ENCODE measurements around the gene LRRK1. TPM values are rescaled to one million over a fixed set of nuclear protein-coding genes. Genes with fewer than 3 reads are reported as not detected.

LRRK1 gene, protein sequence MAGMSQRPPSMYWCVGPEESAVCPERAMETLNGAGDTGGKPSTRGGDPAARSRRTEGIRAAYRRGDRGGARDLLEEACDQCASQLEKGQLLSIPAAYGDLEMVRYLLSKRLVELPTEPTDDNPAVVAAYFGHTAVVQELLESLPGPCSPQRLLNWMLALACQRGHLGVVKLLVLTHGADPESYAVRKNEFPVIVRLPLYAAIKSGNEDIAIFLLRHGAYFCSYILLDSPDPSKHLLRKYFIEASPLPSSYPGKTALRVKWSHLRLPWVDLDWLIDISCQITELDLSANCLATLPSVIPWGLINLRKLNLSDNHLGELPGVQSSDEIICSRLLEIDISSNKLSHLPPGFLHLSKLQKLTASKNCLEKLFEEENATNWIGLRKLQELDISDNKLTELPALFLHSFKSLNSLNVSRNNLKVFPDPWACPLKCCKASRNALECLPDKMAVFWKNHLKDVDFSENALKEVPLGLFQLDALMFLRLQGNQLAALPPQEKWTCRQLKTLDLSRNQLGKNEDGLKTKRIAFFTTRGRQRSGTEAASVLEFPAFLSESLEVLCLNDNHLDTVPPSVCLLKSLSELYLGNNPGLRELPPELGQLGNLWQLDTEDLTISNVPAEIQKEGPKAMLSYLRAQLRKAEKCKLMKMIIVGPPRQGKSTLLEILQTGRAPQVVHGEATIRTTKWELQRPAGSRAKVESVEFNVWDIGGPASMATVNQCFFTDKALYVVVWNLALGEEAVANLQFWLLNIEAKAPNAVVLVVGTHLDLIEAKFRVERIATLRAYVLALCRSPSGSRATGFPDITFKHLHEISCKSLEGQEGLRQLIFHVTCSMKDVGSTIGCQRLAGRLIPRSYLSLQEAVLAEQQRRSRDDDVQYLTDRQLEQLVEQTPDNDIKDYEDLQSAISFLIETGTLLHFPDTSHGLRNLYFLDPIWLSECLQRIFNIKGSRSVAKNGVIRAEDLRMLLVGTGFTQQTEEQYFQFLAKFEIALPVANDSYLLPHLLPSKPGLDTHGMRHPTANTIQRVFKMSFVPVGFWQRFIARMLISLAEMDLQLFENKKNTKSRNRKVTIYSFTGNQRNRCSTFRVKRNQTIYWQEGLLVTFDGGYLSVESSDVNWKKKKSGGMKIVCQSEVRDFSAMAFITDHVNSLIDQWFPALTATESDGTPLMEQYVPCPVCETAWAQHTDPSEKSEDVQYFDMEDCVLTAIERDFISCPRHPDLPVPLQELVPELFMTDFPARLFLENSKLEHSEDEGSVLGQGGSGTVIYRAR (N-terminal part only)
- under 1 TPM; 0.40 to 0.45 TPM for total RNA-seq

DNA sequence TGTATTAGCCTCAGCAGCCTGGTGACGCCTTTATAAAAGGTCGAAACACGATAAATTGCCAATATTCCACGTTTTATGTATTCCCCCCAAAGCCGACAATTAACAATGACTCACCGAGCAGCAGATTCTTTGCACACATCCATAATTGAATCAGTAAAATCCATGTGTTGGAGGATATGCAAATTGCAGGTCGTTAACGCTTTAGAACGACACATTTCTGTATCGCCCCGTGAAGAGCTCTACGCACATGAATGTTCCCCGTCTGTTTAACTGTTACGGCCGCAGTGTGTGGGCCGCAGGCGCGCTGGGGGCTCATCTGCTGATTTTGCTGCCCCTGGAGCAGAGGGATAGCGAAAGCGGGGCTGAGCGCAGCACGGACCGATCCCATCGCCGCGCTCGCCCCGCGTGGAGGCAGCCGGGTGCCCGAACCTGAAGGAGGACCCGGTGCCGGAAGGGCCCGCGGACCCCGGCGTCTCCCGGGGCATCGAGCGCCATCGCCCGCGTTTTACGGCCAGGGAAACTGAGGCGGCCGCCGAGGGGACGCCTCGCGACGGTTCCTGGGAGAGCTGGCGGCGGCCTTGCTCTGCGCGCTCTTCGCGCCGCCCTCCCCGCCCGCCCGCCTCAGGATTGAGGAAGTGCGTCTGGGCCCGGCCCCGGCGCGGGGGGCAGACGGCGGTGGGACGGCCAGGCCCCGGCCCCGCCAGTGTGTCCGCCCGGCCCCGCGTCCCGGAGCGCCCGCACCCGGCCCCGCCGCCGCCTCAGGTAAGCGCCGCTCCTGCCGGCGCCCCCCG, at the start of gene LRRK1:
TSS of gene LRRK1 (plus strand) at position 668 of the 791 bp plus-strand sequence. CDS start 5,276 bp downstream, outside the sequence.
- peaks cover 67% of the 10 kb centered on the region for H3K27me3 Mint-ChIP-seq
- peak within 1 kb of the TSS; percentile 58 for H3K4me3 Mint-ChIP-seq
- ChIA-PET CTCF (interaction anchor here (0.9 to 3.0 kb wide), 11 partner anchors 10 to 370 kb away, joined by 3 to 39 read pairs (median 5); no protein-coding TSS in a partner anchor), POLR2A (no interaction called here)
- H3K4me1 Mint-ChIP-seq = peaks cover 18% of the 10 kb centered on the region
- H3K27ac Mint-ChIP-seq = no peak within 1 kb of the TSS
- H3K9me3 Mint-ChIP-seq = no peaks in the 10 kb centered on the region
- DNase-seq = no peak
- no peaks in the 10 kb centered on the region for H3K36me3 Mint-ChIP-seq (ENCODE audit: low read depth)

DNA sequence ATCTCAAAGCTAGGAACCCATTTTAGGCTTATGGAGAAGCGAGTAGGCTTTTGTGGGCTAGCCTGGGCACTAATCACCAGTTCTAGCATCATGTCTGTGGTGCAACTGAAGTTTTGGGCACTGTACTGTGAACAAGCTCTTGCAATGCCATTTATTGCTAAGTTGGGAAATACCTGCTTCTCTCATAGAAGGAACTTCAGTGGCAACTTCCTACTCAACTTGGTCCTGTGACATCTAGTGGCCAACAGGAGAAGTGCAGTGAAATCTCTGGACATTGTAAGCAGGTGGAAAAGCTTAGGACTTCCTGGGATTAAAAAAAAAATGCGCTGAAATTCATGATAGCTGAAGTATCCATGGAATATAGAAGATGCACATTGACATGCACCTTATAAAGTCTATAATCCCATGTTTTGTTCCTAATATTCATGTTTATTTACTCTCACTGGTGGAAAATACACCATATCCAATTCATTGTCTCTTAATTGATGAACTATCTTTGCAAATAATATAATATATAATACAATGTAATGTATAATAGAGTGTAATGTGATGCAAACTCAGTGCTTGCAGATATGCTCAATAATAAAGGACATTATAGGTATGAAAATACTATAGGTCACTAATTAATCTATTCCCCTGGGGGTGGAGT, 46.0 kb upstream of the LRRK1 start:
- no peak overlapping the region for H3K4me3 Mint-ChIP-seq
- ChIA-PET POLR2A (no interaction called here), CTCF (interaction anchor here (1.1 to 2.0 kb wide), 2 partner anchors 248 to 523 kb away, joined by 3 to 8 read pairs; no protein-coding TSS in a partner anchor)
- no peaks in the 10 kb centered on the region for H3K36me3 Mint-ChIP-seq (ENCODE audit: low read depth)
- H3K27me3 Mint-ChIP-seq = peaks cover 41% of the 10 kb centered on the region
- no peak overlapping the region for H3K27ac Mint-ChIP-seq
- no peaks in the 10 kb centered on the region for H3K4me1 Mint-ChIP-seq
- DNase-seq = peak; percentile 61
- H3K9me3 Mint-ChIP-seq = peaks cover 9% of the 10 kb centered on the region

DNA sequence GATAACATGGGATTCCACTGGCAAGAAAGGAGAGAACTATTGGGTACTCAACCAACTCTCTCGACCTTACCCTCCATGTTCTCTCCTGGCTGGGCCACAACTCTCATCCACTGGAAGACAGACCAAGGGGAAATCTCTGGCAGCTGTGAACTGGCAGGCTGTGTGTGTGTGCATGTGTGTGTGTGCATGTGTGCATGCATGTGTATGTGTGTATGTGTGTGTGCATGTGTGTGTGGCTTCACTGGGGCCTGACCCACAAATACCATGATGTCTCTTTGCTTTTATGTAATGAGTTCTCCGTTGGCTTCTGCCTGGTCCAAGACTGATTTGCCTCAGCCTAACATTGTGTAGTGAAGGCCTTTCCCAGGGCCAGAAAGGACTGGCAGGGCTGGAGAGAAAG, 43.7 kb upstream of the LRRK1 start:
- H3K36me3 Mint-ChIP-seq (ENCODE audit: low read depth) = no peaks in the 10 kb centered on the region
- ChIA-PET POLR2A (no interaction called here), CTCF (interaction anchor here (0.6 to 1.2 kb wide), 2 partner anchors 10 to 637 kb away, joined by 3 read pairs; no protein-coding TSS in a partner anchor)
- H3K27ac Mint-ChIP-seq = no peak overlapping the region
- no peaks in the 10 kb centered on the region for H3K9me3 Mint-ChIP-seq
- DNase-seq = no peak
- H3K4me3 Mint-ChIP-seq = no peak overlapping the region
- peaks cover 5% of the 10 kb centered on the region for H3K4me1 Mint-ChIP-seq
- peaks cover 52% of the 10 kb centered on the region for H3K27me3 Mint-ChIP-seq

DNA sequence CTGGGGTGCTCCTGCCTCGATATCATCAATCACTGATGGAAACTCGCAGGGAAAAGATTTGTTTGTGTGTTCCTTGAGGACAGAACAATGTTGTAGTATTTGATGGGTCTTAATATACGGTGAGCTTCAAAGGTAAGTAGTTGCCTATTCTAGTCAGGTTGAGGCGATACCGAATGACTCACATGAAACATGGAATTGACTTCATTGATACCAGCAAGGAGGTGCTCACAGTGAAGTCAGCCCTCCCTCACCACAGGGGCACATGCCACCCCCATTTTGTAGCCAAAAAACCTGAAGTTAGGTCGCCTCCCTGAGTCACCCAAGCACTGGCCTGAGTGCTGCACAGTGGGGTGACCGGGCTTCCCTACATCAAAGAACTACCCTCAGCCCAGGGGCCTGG, 43.2 kb upstream of the LRRK1 start:
- Mint-ChIP-seq H3K4me1 (peaks cover 7% of the 10 kb centered on the region), H3K36me3 (ENCODE audit: low read depth) (no peaks in the 10 kb centered on the region), H3K27me3 (peaks cover 56% of the 10 kb centered on the region), H3K27ac (no peak overlapping the region), H3K4me3 (no peak overlapping the region), H3K9me3 (no peaks in the 10 kb centered on the region)
- POLR2A ChIA-PET = no interaction called here
- DNase-seq = no peak
- CTCF ChIA-PET = interaction anchor here (0.6 to 1.2 kb wide), 2 partner anchors 10 to 637 kb away, joined by 3 read pairs; no protein-coding TSS in a partner anchor

DNA sequence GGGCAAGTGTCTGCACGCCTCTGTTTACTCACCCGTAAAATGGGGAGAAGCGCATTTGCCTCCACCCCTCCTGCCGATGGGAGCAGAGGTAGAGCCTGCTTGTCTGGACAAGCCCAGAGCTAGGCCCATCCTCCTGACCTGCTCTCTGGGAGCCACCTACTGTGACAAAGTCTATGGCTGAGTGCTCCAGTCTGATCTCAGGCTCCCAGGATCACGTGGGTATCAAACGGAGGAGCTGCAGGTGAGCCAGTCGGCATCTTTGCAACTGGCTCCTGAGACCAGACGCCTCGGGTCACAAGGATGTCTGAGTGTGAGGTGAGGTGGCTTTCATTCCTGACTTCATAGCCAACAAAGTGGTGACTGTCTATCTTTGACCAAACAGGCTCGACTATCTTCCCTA, 41.6 kb upstream of the LRRK1 start:
- DNase-seq = no peak
- CTCF ChIA-PET = interaction anchor here (1.2 to 1.6 kb wide), 2 partner anchors 10 to 12 kb away, joined by 3 to 7 read pairs; no protein-coding TSS in a partner anchor
- Mint-ChIP-seq H3K27me3 (peaks cover 67% of the 10 kb centered on the region), H3K4me3 (no peak overlapping the region), H3K9me3 (no peaks in the 10 kb centered on the region), H3K4me1 (peaks cover 7% of the 10 kb centered on the region), H3K27ac (no peak overlapping the region), H3K36me3 (ENCODE audit: low read depth) (no peaks in the 10 kb centered on the region)
- POLR2A ChIA-PET = no interaction called here

DNA sequence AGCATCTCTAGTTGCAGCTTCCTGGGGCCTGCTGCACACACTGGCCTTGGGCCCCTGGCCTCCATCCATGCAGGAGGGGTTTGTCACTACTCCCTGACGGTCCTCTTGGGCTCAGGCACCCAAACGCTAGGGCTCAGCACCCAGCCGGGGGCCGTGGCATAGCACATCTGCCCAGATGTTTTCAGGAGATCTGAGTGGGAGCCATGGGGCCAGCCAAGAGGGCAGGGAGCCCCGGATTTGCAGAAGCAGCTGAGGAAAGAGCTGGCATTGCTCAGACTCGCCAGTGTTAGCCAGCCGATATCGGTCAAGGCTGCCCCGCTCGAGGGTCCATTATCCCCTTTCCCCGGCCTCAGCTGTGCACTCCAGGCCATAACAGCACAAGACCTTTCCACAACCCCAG, 41.0 kb upstream of the LRRK1 start:
- POLR2A ChIA-PET = no interaction called here
- no peak overlapping the region for H3K27ac Mint-ChIP-seq
- no peak overlapping the region for H3K4me3 Mint-ChIP-seq
- H3K27me3 Mint-ChIP-seq = peaks cover 73% of the 10 kb centered on the region
- H3K4me1 Mint-ChIP-seq = peaks cover 7% of the 10 kb centered on the region
- CTCF ChIA-PET = interaction anchor here (1.2 to 1.6 kb wide), 2 partner anchors 10 to 11 kb away, joined by 3 to 7 read pairs; no protein-coding TSS in a partner anchor
- DNase-seq = no peak
- H3K9me3 Mint-ChIP-seq = no peaks in the 10 kb centered on the region
- H3K36me3 Mint-ChIP-seq (ENCODE audit: low read depth) = no peaks in the 10 kb centered on the region

DNA sequence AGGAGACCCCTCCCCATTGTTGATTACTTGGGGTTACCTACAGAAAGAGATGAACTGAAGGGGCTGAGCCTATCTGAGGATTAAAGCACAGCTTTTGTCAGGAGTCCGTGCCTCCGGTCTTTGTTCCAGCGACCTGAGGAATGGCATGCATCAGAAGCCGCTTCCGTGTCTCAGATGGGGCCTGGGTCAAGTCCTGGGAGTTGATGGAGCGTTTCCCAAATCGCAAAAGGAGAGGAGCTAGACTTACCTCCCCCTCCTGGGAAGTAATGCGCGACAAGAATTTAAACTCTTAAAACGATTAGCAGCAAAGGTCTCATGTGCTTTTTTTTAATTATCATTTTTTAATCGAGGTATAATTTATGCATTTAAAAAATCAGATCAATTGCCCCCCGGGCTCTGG, 40.5 kb upstream of the LRRK1 start:
- DNase-seq = no peak
- Mint-ChIP-seq H3K27me3 (peaks cover 78% of the 10 kb centered on the region), H3K4me1 (peaks cover 7% of the 10 kb centered on the region), H3K9me3 (no peaks in the 10 kb centered on the region), H3K27ac (no peak overlapping the region), H3K36me3 (ENCODE audit: low read depth) (no peaks in the 10 kb centered on the region), H3K4me3 (peak overlapping the region; percentile 51)
- ChIA-PET CTCF (interaction anchor here (1.2 to 1.6 kb wide), 2 partner anchors 11 kb away, joined by 3 to 7 read pairs; no protein-coding TSS in a partner anchor), POLR2A (no interaction called here)

DNA sequence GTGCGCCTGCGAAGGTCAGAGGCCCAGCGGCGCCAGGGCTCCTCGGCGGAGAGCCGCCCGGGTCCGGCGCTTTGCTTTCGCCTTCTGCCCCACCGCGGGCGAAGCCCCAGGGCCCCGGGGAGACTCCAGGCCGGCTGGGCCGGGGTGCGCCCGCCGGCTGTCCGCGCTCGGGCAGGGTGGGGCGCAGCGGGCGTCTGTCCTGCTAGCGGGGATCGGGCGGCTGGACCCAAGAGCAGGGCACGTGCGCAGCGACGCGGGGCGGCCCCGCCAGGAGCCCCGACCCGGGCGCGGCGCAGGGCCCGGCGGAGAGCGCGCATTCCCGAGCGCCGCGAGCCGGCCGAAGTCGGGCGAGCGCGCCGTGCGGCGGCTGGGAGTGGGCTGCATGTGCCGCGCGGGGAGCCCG, 40.1 kb upstream of the LRRK1 start:
- H3K9me3 Mint-ChIP-seq = no peaks in the 10 kb centered on the region
- CTCF ChIA-PET = interaction anchor here (1.6 kb wide), 1 partner anchor 11 kb away, joined by 7 read pairs; no protein-coding TSS in a partner anchor
- H3K36me3 Mint-ChIP-seq (ENCODE audit: low read depth) = no peaks in the 10 kb centered on the region
- POLR2A ChIA-PET = no interaction called here
- DNase-seq = no peak
- no peak overlapping the region for H3K27ac Mint-ChIP-seq
- peaks cover 7% of the 10 kb centered on the region for H3K4me1 Mint-ChIP-seq
- H3K4me3 Mint-ChIP-seq = no peak overlapping the region
- H3K27me3 Mint-ChIP-seq = peaks cover 82% of the 10 kb centered on the region

DNA sequence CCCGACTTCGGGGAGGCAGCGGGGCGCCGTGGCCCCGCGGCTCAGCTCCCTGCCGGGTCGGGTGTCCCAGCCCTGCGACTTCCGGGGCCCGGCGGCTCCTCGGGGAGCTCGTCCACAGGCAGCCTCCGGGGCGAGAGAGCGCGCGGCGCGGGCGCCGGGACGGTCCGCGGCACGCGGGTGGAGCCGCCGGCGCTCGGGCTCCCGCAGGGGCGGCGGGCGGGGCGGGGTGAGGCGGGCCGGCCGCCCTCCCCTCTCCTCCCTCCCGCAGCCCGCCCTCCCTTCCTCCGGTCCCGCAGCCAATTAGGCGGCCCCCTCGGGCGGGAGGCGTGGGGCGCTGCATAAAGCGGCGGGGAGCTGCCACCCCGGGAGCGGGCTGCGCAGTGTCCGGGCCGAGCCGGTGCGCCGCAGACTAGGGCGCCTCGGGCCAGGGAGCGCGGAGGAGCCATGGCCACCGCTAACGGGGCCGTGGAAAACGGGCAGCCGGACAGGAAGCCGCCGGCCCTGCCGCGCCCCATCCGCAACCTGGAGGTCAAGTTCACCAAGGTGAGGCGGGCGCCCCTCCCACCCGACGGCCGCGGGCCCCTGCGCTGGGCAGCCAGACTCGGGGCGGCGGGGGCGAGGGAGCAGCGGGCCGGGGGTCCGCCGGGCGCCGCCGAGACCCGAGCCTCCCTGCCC, 39.6 kb upstream of the LRRK1 start, which contains the start of gene ALDH1A3:
TSS of gene ALDH1A3 (plus strand) at position 368 of the 675 bp plus-strand sequence. CDS start at position 445, 77 bp downstream.
- H3K4me1 Mint-ChIP-seq = peaks cover 7% of the 10 kb centered on the region
- POLR2A ChIA-PET = no interaction called here
- H3K9me3 Mint-ChIP-seq = no peaks in the 10 kb centered on the region
- H3K36me3 Mint-ChIP-seq (ENCODE audit: low read depth) = no peaks in the 10 kb centered on the region
- peak within 1 kb of the TSS; percentile 51 for H3K4me3 Mint-ChIP-seq
- H3K27me3 Mint-ChIP-seq = peaks cover 82% of the 10 kb centered on the region
- no peak within 1 kb of the TSS for H3K27ac Mint-ChIP-seq
- CTCF ChIA-PET = interaction anchor here (1.6 kb wide), 1 partner anchor 12 kb away, joined by 7 read pairs; no protein-coding TSS in a partner anchor
- DNase-seq = peak; percentile 19

DNA sequence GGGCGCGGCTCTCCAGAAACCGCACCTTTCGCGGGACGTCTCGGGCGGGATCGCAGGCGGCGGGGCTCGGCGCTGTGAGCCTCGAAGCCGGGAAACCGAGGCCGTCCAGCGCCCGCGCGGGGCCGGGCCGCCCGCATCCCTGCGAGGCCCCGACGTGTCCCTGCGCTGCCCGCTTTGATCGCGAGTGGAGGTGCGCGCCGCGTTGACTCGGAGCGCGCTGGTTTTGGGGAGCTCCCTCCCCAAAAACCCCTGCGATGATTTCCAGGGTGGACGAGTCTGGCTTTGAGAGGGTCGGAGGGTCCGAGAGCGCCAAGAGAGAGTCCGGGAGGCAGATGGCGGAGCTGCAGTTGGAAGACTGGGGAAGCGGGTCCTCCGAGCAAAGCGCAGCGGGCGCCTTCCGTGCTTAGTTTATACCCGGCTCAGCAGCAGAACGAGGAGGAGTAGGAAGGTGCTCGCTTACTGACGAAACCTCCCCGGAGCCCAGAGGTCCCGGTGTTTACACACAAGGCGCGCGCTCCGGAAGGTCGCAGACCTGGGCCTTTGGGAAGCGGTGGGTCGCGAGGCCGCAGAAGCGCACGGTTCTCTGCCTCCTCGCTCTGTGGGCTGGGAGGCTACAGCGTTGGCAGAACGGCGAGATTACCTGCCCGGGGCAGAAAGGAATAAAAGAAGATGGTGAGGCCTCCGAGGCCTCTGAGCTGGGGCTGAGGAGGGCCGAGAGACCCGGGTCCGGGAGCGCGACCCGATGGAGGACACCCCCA, 38.8 kb upstream of the LRRK1 start:
- ChIA-PET POLR2A (no interaction called here), CTCF (no interaction called here)
- H3K4me3 Mint-ChIP-seq = peak overlapping the region; percentile 17
- no peaks in the 10 kb centered on the region for H3K36me3 Mint-ChIP-seq (ENCODE audit: low read depth)
- no peaks in the 10 kb centered on the region for H3K9me3 Mint-ChIP-seq
- peaks cover 80% of the 10 kb centered on the region for H3K27me3 Mint-ChIP-seq
- peaks cover 7% of the 10 kb centered on the region for H3K4me1 Mint-ChIP-seq
- no peak overlapping the region for H3K27ac Mint-ChIP-seq
- DNase-seq = no peak
